Fibroblast of the conjunctiva (primary cell): ENCODE measurements around the gene ZNF141.
"Not testable (repeated sequence)": the region's sequence is repeated elsewhere in the genome, so short reads cannot be mapped to it uniquely, and the experiment has no call there.

Experiments
- DNase-seq: peaks from one replicate; pipeline ENCODE4 v3.0.0-alpha.2; 2010; ENCODE audit warnings: low read depth

Gene ZNF141

DNA sequence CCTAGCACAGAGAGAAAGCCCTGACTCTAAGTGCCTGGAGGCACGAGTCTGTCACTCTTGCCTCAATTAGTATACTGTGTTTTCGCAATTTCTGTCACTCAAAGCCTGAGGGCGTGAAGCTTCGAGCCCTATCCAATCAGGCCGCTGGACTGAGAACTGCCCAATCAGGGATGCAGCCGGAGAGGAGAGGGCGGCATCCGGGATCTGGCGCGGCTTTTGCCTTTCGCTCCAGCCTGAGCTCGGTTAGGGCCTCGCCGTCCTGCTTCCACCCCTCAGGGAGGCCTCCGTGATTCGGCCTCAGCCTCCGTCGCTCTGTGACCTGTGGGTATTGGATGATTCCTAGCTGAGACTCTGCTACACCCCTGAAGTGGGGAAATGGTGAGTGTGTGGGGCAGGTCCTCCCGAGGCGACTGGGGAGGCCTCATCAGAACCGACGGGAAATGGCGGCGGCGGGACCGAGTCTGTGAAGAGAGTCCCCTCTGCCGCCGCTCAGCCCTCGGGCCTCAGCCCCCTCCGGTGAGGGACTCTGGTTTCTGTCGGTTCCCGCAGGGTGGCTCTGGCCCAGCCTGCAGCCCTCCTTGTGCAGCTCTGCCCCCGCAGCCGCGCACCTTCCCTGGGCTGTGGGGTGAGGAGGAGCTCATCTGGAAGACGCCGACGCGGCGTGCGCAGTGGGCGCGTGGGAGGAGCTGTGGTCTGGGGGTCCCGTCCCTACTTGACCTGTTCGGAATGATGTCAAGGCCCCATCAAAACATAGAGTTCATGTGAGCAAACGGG, 48.5 kb downstream of the ZNF141 start:
- no peak for DNase-seq

DNA sequence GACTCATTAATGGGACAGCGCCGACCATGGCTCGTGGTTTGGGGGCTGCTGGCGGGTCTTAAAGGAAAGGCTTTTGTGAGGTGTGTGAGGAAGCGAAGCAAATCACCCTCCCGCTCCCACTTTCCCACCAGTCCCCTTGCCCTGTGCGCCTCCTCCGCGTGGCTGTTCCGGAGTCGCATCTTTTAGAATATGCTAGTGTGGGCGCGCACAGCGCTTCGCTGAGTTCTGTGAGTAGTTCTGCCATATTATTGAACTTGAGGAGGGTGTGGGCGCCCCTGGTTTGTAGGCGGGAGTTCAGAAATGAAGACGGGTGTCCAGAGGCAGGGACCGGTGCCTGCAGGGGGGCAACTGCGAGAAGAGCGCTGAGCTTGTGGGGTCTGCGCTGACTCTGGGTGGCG, 49.1 kb downstream of the ZNF141 start:
- no peak for DNase-seq

DNA sequence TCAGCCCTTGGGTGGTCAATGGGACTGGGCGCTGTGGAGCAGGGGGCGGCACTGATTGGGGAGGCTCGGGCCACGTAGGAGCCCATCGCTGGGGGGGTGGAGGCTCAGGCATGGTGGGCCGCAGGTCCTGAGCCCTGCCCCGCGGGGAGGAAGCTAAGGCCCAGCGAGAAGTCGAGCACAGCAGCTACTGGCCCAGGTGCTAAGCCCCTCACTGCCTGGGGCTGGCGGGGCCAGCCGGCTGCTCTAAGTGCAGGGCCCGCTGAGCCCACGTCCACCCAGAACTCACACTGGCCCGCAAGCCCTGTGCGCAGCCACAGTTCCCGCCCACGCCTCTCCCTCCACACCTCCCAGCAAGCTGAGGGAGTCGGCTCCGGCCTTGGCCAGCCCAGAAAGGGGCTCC, 66.4 kb downstream of the ZNF141 start:
- no peak for DNase-seq

DNA sequence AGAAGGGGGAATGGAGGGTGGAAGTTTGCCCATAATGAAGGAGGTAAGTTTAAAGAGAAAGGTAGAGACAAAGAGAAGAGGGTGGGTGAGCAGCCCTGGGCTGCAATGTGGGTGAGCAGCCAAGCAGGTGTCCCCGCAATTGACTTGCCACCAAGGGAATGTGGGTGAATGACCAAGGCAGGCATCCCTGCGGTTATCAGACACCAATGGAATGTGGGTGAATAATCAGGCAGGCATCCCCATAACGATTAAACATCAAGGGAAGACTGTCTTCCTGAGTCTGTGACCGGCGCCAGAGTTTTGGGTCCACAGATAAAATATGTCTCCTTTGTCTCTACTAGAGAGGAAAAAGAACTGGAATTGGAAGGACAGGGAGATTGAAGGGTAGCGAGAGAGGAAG, 70.7 kb downstream of the ZNF141 start:
- not testable (repeated sequence) for DNase-seq

DNA sequence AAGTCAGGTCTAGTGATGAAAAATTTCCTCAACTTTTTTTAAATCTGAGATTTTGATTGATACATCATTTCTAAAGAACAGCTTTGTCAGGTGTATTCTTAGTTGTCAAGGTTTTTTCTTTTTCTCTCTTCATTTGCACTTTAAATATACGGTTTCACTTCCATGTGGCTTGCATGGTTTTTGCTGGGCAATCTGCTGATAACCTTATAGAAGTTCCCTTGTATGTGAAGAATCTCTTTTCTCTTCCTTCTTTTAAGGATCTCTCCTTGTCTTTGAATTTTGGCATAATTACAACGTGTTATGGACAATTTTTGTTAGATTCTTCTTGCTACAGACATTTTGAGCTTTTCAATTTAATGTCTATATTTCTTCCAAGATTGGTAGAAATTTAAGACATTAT, 85.0 kb downstream of the ZNF141 start:
- no peak for DNase-seq
